Liver (tissue), 9 donors: ENCODE measurements around the gene TMEM182. TPM values are rescaled to one million over a fixed set of nuclear protein-coding genes. Genes with fewer than 3 reads are reported as not detected.

Experiments used
- DNase-seq: peaks from one replicate; pipeline ENCODE4 v3.0.0-alpha.2; 2017; ENCODE audit warnings: low spot score
- H3K27ac ChIP-seq, 2 donors: one replicate each; pipeline ENCODE4 v1.7.0; 2013; ENCODE audit warnings: inconsistent platforms in 2 of 2, low read length in 2 of 2, control low read depth in 1 of 2, low read depth in 1 of 2, mild to moderate bottlenecking in 1 of 2
- H3K27me3 ChIP-seq, 4 donors: one replicate each; pipeline versions ENCODE4 v1.6.1 to v1.7.0; 2013; ENCODE audit warnings: low read length in 3 of 4, inconsistent platforms in 1 of 4, mild to moderate bottlenecking in 1 of 4, moderate library complexity in 1 of 4; ENCODE audit not compliant: control insufficient read depth in 4 of 4, insufficient read depth in 4 of 4
- H3K36me3 ChIP-seq, 4 donors: one replicate each; pipeline versions ENCODE4 v1.6.1 to v1.7.0; 2013; ENCODE audit warnings: low read length in 3 of 4, mild to moderate bottlenecking in 3 of 4, low read depth in 1 of 4, moderate library complexity in 1 of 4; ENCODE audit not compliant: control insufficient read depth in 4 of 4, insufficient read depth in 3 of 4
- H3K4me1 ChIP-seq, 4 donors: one replicate each; pipeline versions ENCODE4 v1.6.1 to v1.7.0; 2013; ENCODE audit warnings: low read length in 3 of 4, mild to moderate bottlenecking in 3 of 4, moderate library complexity in 1 of 4; ENCODE audit not compliant: control insufficient read depth in 4 of 4, insufficient read depth in 4 of 4
- H3K4me3 ChIP-seq, 3 donors: one replicate each; pipeline versions ENCODE4 v1.6.1 to v1.7.0; 2013; ENCODE audit warnings: low read length in 3 of 3, control low read depth in 1 of 3, low read depth in 1 of 3, mild to moderate bottlenecking in 1 of 3
- H3K9ac ChIP-seq, 2 donors: one replicate each; pipeline ENCODE4 v1.7.0; 2013; ENCODE audit warnings: low read length in 2 of 2, mild to moderate bottlenecking in 2 of 2, moderate library complexity in 2 of 2, control low read depth in 1 of 2, low read depth in 1 of 2
- H3K9me3 ChIP-seq, 4 donors: one replicate each; pipeline versions ENCODE4 v1.6.1 to v1.7.0; 2013; ENCODE audit warnings: low read length in 3 of 4; ENCODE audit not compliant: control insufficient read depth in 4 of 4
- EGR1 ChIP-seq, 2 donors: IDR thresholded peaks; 2 replicates each; pipeline ENCODE4 v1.6.1; 2016 to 2018; ENCODE audit warnings: antibody characterized with exemption in 2 of 2, low read depth in 2 of 2
- FOXA1 ChIP-seq: IDR thresholded peaks from 2 replicates; pipeline ENCODE4 v1.6.1; 2016; ENCODE audit warnings: antibody characterized with exemption
- GABPA ChIP-seq, 2 donors: IDR thresholded peaks in 1 of 2; conservative IDR thresholded peaks in 1 of 2; 2 replicates each; pipeline ENCODE4 v1.6.1; 2016; ENCODE audit warnings: antibody characterized with exemption in 2 of 2, mild to moderate bottlenecking in 1 of 2, moderate library complexity in 1 of 2
- HNF4A ChIP-seq, 2 donors: conservative IDR thresholded peaks; 2 replicates each; pipeline ENCODE4 v1.6.1; 2016; ENCODE audit warnings: antibody characterized with exemption in 2 of 2, mild to moderate bottlenecking in 2 of 2
- HNF4G ChIP-seq: IDR thresholded peaks from 2 replicates; pipeline ENCODE4 v1.6.1; 2016; ENCODE audit warnings: antibody characterized with exemption
- JUND ChIP-seq, 2 donors: IDR thresholded peaks; 2 replicates each; pipeline ENCODE4 v1.6.1; 2016; ENCODE audit warnings: antibody characterized with exemption in 2 of 2
- NR2F2 ChIP-seq: IDR thresholded peaks from 2 replicates; pipeline ENCODE4 v1.6.1; 2016; ENCODE audit warnings: antibody characterized with exemption
- RAD21 ChIP-seq, 2 donors: IDR thresholded peaks; 2 replicates each; pipeline ENCODE4 v1.6.1; 2016; ENCODE audit warnings: antibody characterized with exemption in 2 of 2, mild to moderate bottlenecking in 2 of 2
- RXRA ChIP-seq, 2 donors: IDR thresholded peaks; 2 replicates each; pipeline ENCODE4 v1.6.1; 2017 to 2018; ENCODE audit warnings: antibody characterized with exemption in 2 of 2, mild to moderate bottlenecking in 1 of 2
- SP1 ChIP-seq: IDR thresholded peaks from 2 replicates; pipeline ENCODE4 v1.6.1; 2018; ENCODE audit warnings: antibody characterized with exemption, mild to moderate bottlenecking
- TAF1 ChIP-seq: conservative IDR thresholded peaks from 2 replicates; pipeline ENCODE4 v1.6.1; 2016; ENCODE audit warnings: antibody characterized with exemption, mild to moderate bottlenecking
- YY1 ChIP-seq: IDR thresholded peaks from 2 replicates; pipeline ENCODE4 v1.6.1; 2016; ENCODE audit warnings: antibody characterized with exemption, mild to moderate bottlenecking
- WGBS: extraction: QIAGEN DNeasy Blood & Tissue Kit; methylation state at CpG from one replicate; pipeline ENCODE4 v1.1.7; 2013; 5-methylcytosine and 5-hydroxymethylcytosine counted together
- polyA plus RNA-seq, 2 donors: library from polyadenylated mRNA; stranded (reverse) in 1 of 2; unstranded in 1 of 2; fragments of 200-250 nt in 1 of 2; fragments of >200 nt in 1 of 2; fragmentation: Nextera tagmentation in 1 of 2; extraction: Ambion mirVana in 1 of 2; gene quantifications; one replicate each; pipeline versions ENCODE4 v1.2.1 to v1.2.3, GENCODE V29; 2013 to 2015
- total RNA-seq, 2 donors: library from RNA; depleted of rRNA; stranded (reverse); fragments of >200 nt; gene quantifications; one replicate each; pipeline ENCODE4 v1.2.3, GENCODE V29; 2014
- TF ChIP-seq, protein P1 (sequence below): IDR thresholded peaks from 2 replicates; pipeline ENCODE4 v1.6.1; 2016; ENCODE audit warnings: antibody characterized with exemption
- TF ChIP-seq, protein P2 (sequence below): fragments of 150-350 bp; IDR thresholded peaks from 2 replicates; pipeline ENCODE4 v1.5.1; 2017; ENCODE audit warnings: improper control_type of control experiment, low read depth, low read length; ENCODE audit not compliant: missing input control
- TF ChIP-seq, protein P3 (sequence below): IDR thresholded peaks from 2 replicates; pipeline ENCODE4 v1.6.1; 2016; ENCODE audit warnings: antibody characterized with exemption
- donor health status: healthy.
- donor health status: healthy.
- donor health status: healthy.
- donor health status: healthy.
- donor health status: healthy.

TMEM182 gene
- total and polyA plus RNA-seq, 4 donors, result 2.8 to 12.5 (median 5.1) TPM

- WGBS, result 77% methylated on average over 13 of the region's 13 CpGs
- H3K4me3 ChIP-seq, result no peak overlapping the region
- peak overlapping the region; percentile 86 to 97 for H3K27ac ChIP-seq
- H3K27me3 ChIP-seq, result no peaks in the 10 kb centered on the region
- H3K9me3 ChIP-seq, result peaks cover 0 to 15% (median 2%) of the 10 kb centered on the region in 4 donors
- no peak for TF ChIP-seq EGR1 (IDR thresholded peaks at IDR 0.05; ENCODE audit: low read depth in 2 of 2)
- peak in 1 of 2 donors; percentile 34 for TF ChIP-seq RXRA (IDR thresholded peaks at IDR 0.05)
- TF ChIP-seq YY1, result peak; percentile 22
- peak overlapping the region in 1 of 2 donors; percentile 58 for H3K9ac ChIP-seq
- DNase-seq, result no peak
- no peaks in the 10 kb centered on the region for H3K36me3 ChIP-seq
- H3K4me1 ChIP-seq, result peaks cover 11 to 28% (median 19%) of the 10 kb centered on the region in 4 donors
These were observed 41.4 kb downstream of the TMEM182 start for GRCh38 chr2:102803041-102803896.

DNA sequence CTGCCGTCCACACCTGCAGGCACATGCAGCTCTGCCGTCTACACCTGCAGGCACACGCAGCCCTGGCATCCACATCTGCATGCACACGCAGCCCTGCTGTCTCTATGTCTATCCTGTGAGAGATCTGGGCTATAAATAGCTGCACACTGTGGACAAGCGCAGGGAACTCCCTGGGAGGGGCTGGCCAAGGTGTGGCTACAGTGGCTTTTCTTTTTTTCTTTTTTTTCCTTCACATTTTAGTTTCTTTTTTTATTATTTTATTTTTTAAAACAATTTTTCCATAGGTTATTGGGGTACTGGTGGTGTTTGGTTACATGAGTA, 42.0 kb downstream of the TMEM182 start:
- Histone ChIP-seq H3K4me3 (no peak overlapping the region), H3K9ac (no peak overlapping the region), H3K27ac (no peak overlapping the region), H3K9me3 (peaks cover 0 to 15% (median 2%) of the 10 kb centered on the region in 4 donors), H3K36me3 (no peaks in the 10 kb centered on the region), H3K4me1 (peaks cover 11 to 28% (median 19%) of the 10 kb centered on the region in 4 donors), H3K27me3 (no peaks in the 10 kb centered on the region)
- DNase-seq, result no peak
- 86% methylated on average over 5 of the region's 5 CpGs for WGBS
- TF ChIP-seq HNF4G, result no peak
- TF ChIP-seq, protein P1, sequence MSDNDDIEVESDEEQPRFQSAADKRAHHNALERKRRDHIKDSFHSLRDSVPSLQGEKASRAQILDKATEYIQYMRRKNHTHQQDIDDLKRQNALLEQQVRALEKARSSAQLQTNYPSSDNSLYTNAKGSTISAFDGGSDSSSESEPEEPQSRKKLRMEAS, result no peak
- no peak for TF ChIP-seq YY1
- TF ChIP-seq FOXA1, result no peak
- no peak for TF ChIP-seq HNF4A (conservative IDR thresholded peaks at IDR 0.05)
- TF ChIP-seq RAD21 (IDR thresholded peaks at IDR 0.05), result no peak
- no peak for TF ChIP-seq NR2F2
- TF ChIP-seq SP1, result no peak
- no peak for TF ChIP-seq TAF1
- no peak for TF ChIP-seq GABPA (IDR thresholded peaks at IDR 0.05 in 1 of 2, conservative IDR thresholded peaks at IDR 0.05 in 1 of 2)
- no peak for TF ChIP-seq JUND (IDR thresholded peaks at IDR 0.05)
- no peak for TF ChIP-seq RXRA (IDR thresholded peaks at IDR 0.05)
- TF ChIP-seq EGR1 (IDR thresholded peaks at IDR 0.05; ENCODE audit: low read depth in 2 of 2), result no peak
- TF ChIP-seq, protein P2, sequence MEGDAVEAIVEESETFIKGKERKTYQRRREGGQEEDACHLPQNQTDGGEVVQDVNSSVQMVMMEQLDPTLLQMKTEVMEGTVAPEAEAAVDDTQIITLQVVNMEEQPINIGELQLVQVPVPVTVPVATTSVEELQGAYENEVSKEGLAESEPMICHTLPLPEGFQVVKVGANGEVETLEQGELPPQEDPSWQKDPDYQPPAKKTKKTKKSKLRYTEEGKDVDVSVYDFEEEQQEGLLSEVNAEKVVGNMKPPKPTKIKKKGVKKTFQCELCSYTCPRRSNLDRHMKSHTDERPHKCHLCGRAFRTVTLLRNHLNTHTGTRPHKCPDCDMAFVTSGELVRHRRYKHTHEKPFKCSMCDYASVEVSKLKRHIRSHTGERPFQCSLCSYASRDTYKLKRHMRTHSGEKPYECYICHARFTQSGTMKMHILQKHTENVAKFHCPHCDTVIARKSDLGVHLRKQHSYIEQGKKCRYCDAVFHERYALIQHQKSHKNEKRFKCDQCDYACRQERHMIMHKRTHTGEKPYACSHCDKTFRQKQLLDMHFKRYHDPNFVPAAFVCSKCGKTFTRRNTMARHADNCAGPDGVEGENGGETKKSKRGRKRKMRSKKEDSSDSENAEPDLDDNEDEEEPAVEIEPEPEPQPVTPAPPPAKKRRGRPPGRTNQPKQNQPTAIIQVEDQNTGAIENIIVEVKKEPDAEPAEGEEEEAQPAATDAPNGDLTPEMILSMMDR, result no peak
- TF ChIP-seq, protein P3, sequence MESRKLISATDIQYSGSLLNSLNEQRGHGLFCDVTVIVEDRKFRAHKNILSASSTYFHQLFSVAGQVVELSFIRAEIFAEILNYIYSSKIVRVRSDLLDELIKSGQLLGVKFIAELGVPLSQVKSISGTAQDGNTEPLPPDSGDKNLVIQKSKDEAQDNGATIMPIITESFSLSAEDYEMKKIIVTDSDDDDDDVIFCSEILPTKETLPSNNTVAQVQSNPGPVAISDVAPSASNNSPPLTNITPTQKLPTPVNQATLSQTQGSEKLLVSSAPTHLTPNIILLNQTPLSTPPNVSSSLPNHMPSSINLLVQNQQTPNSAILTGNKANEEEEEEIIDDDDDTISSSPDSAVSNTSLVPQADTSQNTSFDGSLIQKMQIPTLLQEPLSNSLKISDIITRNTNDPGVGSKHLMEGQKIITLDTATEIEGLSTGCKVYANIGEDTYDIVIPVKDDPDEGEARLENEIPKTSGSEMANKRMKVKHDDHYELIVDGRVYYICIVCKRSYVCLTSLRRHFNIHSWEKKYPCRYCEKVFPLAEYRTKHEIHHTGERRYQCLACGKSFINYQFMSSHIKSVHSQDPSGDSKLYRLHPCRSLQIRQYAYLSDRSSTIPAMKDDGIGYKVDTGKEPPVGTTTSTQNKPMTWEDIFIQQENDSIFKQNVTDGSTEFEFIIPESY, result no peak
